HAP-1 (cell line): ENCODE measurements around the gene SHOX.

Experiments used
- DNase-seq, 2 experiments: peaks; one replicate each; pipeline ENCODE4 v3.0.0-alpha.2; 2016 to 2020; ENCODE audit warnings: low spot score in 2 of 2
- H3K27me3 ChIP-seq: fragments of 250-450 bp; sonication (Bioruptor Pico); 2 replicates; pipeline ENCODE4 v1.5.1; 2020; ENCODE audit warnings: low read depth, mild to moderate bottlenecking, moderate library complexity
- H3K36me3 ChIP-seq: fragments of 250-450 bp; sonication (Bioruptor Pico); replicated peaks from 2 replicates; pipeline ENCODE4 v1.5.1; 2020; ENCODE audit warnings: mild to moderate bottlenecking
- H3K4me1 ChIP-seq: fragments of 250-450 bp; sonication (Bioruptor Pico); 2 replicates; pipeline ENCODE4 v1.5.1; 2020; ENCODE audit warnings: mild to moderate bottlenecking
- H3K4me3 ChIP-seq: fragments of 250-450 bp; sonication (Bioruptor Pico); 2 replicates; pipeline ENCODE4 v1.5.1; 2020; ENCODE audit warnings: mild to moderate bottlenecking, moderate library complexity
- H3K9me3 ChIP-seq: fragments of 250-450 bp; sonication (Bioruptor Pico); 2 replicates; pipeline ENCODE4 v1.5.1; 2020; ENCODE audit warnings: mild to moderate bottlenecking, moderate library complexity
- in situ Hi-C: fragments of 300-500 bp; cut with MboI; formaldehyde crosslinking; loops from 3 replicates; pipeline ENCODE4 v1.14.3; 2020; ENCODE audit warnings: low sequenced_read_pairs, inconsistent platforms, mixed read lengths

Gene SHOX

GRCh38 chrX:681989-682388 lies 51.4 kb downstream of the SHOX start:
- no peak overlapping the region for H3K4me3 ChIP-seq

GRCh38 chrX:682892-683291 lies 52.3 kb downstream of the SHOX start:
- no peaks in the 10 kb centered on the region for H3K36me3 ChIP-seq
- H3K4me1 ChIP-seq = no peaks in the 10 kb centered on the region
- DNase-seq = no peak
- no peak overlapping the region for H3K4me3 ChIP-seq
- no peaks in the 10 kb centered on the region for H3K27me3 ChIP-seq
- in situ Hi-C loops = no loop called here
- peaks cover 3% of the 10 kb centered on the region; the same call in 1 of the 2 replicates for H3K9me3 ChIP-seq

More at GRCh38 chrX:681989-682388, 51.4 kb downstream of the SHOX start:
- H3K4me1 ChIP-seq = no peaks in the 10 kb centered on the region
- no peak for DNase-seq
- in situ Hi-C loops = no loop called here
- H3K27me3 ChIP-seq = no peaks in the 10 kb centered on the region
- H3K36me3 ChIP-seq = no peaks in the 10 kb centered on the region
- H3K9me3 ChIP-seq = peaks cover 3% of the 10 kb centered on the region; the same call in 1 of the 2 replicates

- H3K9me3 ChIP-seq = peaks cover 3% of the 10 kb centered on the region; the same call in 1 of the 2 replicates
- no peak for DNase-seq
- no peaks in the 10 kb centered on the region for H3K4me1 ChIP-seq
- in situ Hi-C loops = no loop called here
- H3K27me3 ChIP-seq = no peaks in the 10 kb centered on the region
- no peaks in the 10 kb centered on the region for H3K36me3 ChIP-seq
- H3K4me3 ChIP-seq = no peak overlapping the region
Observed at GRCh38 chrX:683576-683975, 53.0 kb downstream of the SHOX start.

- H3K4me1 ChIP-seq = no peaks in the 10 kb centered on the region
- no peak for DNase-seq
- in situ Hi-C loops = no loop called here
- no peaks in the 10 kb centered on the region for H3K36me3 ChIP-seq
- peaks cover 8% of the 10 kb centered on the region; the same call in 1 of the 2 replicates for H3K9me3 ChIP-seq
- no peak overlapping the region for H3K4me3 ChIP-seq
- H3K27me3 ChIP-seq = no peaks in the 10 kb centered on the region
Observed at GRCh38 chrX:685120-686032, 54.8 kb downstream of the SHOX start.

GRCh38 chrX:689983-690382 lies 59.4 kb downstream of the SHOX start:
- no peak for DNase-seq
- Histone ChIP-seq H3K27me3 (no peaks in the 10 kb centered on the region), H3K36me3 (no peaks in the 10 kb centered on the region), H3K4me1 (no peaks in the 10 kb centered on the region), H3K9me3 (0 out of 2 replicates have a peak, but pooled peaks cover 5% of the 10 kb centered on the region), H3K4me3 (no peak overlapping the region)
- in situ Hi-C loops = no loop called here

- Histone ChIP-seq H3K4me1 (no peaks in the 10 kb centered on the region), H3K36me3 (no peaks in the 10 kb centered on the region), H3K9me3 (no peaks in the 10 kb centered on the region), H3K27me3 (no peaks in the 10 kb centered on the region), H3K4me3 (no peak overlapping the region)
- DNase-seq = no peak
- in situ Hi-C loops = no loop called here
Observed at GRCh38 chrX:694800-695199, 64.2 kb downstream of the SHOX start.

GRCh38 chrX:698206-698605 lies 67.6 kb downstream of the SHOX start:
- Histone ChIP-seq H3K4me3 (no peak overlapping the region), H3K9me3 (no peaks in the 10 kb centered on the region), H3K27me3 (no peaks in the 10 kb centered on the region), H3K36me3 (no peaks in the 10 kb centered on the region), H3K4me1 (no peaks in the 10 kb centered on the region)
- DNase-seq = no peak
- in situ Hi-C loops = no loop called here

- Histone ChIP-seq H3K4me1 (no peaks in the 10 kb centered on the region), H3K36me3 (no peaks in the 10 kb centered on the region), H3K9me3 (no peaks in the 10 kb centered on the region), H3K4me3 (no peak overlapping the region), H3K27me3 (no peaks in the 10 kb centered on the region)
- in situ Hi-C loops = no loop called here
- DNase-seq = no peak
Observed at GRCh38 chrX:700936-701335, 70.3 kb downstream of the SHOX start.

- no peak for DNase-seq
- no peak overlapping the region for H3K4me3 ChIP-seq
- no peaks in the 10 kb centered on the region for H3K9me3 ChIP-seq
- no peaks in the 10 kb centered on the region for H3K4me1 ChIP-seq
- H3K36me3 ChIP-seq = no peaks in the 10 kb centered on the region
- H3K27me3 ChIP-seq = no peaks in the 10 kb centered on the region
- in situ Hi-C loops = no loop called here
Observed at GRCh38 chrX:701673-702072, 71.1 kb downstream of the SHOX start.

- no peak for DNase-seq
- in situ Hi-C loops = no loop called here
- no peak overlapping the region for H3K4me3 ChIP-seq
Observed at GRCh38 chrX:703466-703865, 72.9 kb downstream of the SHOX start.

GRCh38 chrX:703866-704265 lies 73.3 kb downstream of the SHOX start:
- Histone ChIP-seq H3K27me3 (no peaks in the 10 kb centered on the region), H3K36me3 (no peaks in the 10 kb centered on the region), H3K9me3 (no peaks in the 10 kb centered on the region), H3K4me3 (no peak overlapping the region), H3K4me1 (no peaks in the 10 kb centered on the region)
- in situ Hi-C loops = no loop called here
- DNase-seq = no peak

More at GRCh38 chrX:703466-703865, 72.9 kb downstream of the SHOX start:
- Histone ChIP-seq H3K36me3 (no peaks in the 10 kb centered on the region), H3K4me1 (no peaks in the 10 kb centered on the region), H3K27me3 (no peaks in the 10 kb centered on the region), H3K9me3 (no peaks in the 10 kb centered on the region)
